ENCODE measurements around the gene GPANK1. TPM values are rescaled to one million over a fixed set of nuclear protein-coding genes. Genes with fewer than 3 reads are reported as not detected.

Gene GPANK1
- total RNA-seq = 20.0 and 22.8 TPM in 2 replicates

GRCh38 chr6:31664790-31665500 is at the start of gene GPANK1:
Gene GPANK1 (minus strand): TSS chr6:31664997. CDS start chr6:31664478, 519 bp downstream.

GRCh38 chr6:31706599-31706998 is 41.8 kb upstream of the GPANK1 start, which contains the start of gene LY6G6F:
Gene LY6G6F (plus strand): TSS chr6:31706866. CDS start chr6:31706907, 41 bp downstream.

GRCh38 chr6:31702819-31703716 is 38.3 kb upstream of the GPANK1 start, which contains the start of gene ABHD16A:
Gene ABHD16A (minus strand): TSS chr6:31703324. CDS start chr6:31703281, 43 bp downstream.

GRCh38 chr6:31680226-31681134 is 15.7 kb upstream of the GPANK1 start, which contains the start of gene LY6G5C:
Gene LY6G5C (minus strand): TSS chr6:31681067. CDS start chr6:31680373, 694 bp downstream.

GRCh38 chr6:31669676-31670075 is 4.9 kb upstream of the GPANK1 start, which contains the start of gene LY6G5B:
Gene LY6G5B (plus strand): TSS chr6:31669976. CDS start chr6:31670951, 975 bp downstream.

GRCh38 chr6:31665501-31666336 is 922 bp upstream of the GPANK1 start, which contains the start of gene CSNK2B:
Gene CSNK2B (plus strand): TSS chr6:31666080. CDS start chr6:31666832, 752 bp downstream.

GRCh38 chr6:31660381-31661261 is 4.2 kb downstream of the GPANK1 start, which contains the start of gene C6orf47:
Gene C6orf47 (minus strand): TSS chr6:31660778. CDS start chr6:31659947, 831 bp downstream.

GRCh38 chr6:31655349-31656237 is 9.2 kb downstream of the GPANK1 start, which contains the start of gene APOM:
Gene APOM (plus strand): TSS chr6:31655894. CDS start chr6:31655967, 73 bp downstream.

GRCh38 chr6:31620586-31621319 is 44.0 kb downstream of the GPANK1 start, which contains the start of gene PRRC2A:
Gene PRRC2A (plus strand): TSS chr6:31620715. CDS start chr6:31622790, 2,075 bp downstream.

GRCh38 chr6:31614684-31615578 is 49.9 kb downstream of the GPANK1 start, which contains the start of gene AIF1:
Gene AIF1 (plus strand): TSS chr6:31615234. CDS start chr6:31615330, 96 bp downstream.

Small RNA genes lying within 50 kb of the gene (small RNA-seq; reads per million reads assigned to genes)
- gene MIR4646 (ENCODE audit: low replicate concordance) (not detected), gene MIR6832 (ENCODE audit: low replicate concordance) (not detected), gene RF00019 (ENCODE audit: low replicate concordance) (not detected), gene SNORA38 (ENCODE audit: low replicate concordance) (127 reads per million, percentile 99 among the genes with 10 or more reads in this experiment), gene UQCRHP1 (ENCODE audit: low replicate concordance) (not detected)

Other genes with a start within 250 kb of the GPANK1 start
- gene MICB, start 166.9 kb downstream of the GPANK1 start, total RNA-seq = 22.5 and 49.2 TPM in 2 replicates
- gene MCCD1, start 136.0 kb downstream of the GPANK1 start, total RNA-seq = not detected in 2 replicates
- gene DDX39B, start 123.0 kb downstream of the GPANK1 start, total RNA-seq = 317 and 546 TPM in 2 replicates
- 0.43 and 1.5 TPM in 2 replicates for gene ATP6V1G2, start 118.4 kb downstream of the GPANK1 start, total RNA-seq
- 19.9 and 35.5 TPM in 2 replicates for gene NFKBIL1, start 117.4 kb downstream of the GPANK1 start, total RNA-seq
- not detected in 2 replicates for gene LTA, start 92.7 kb downstream of the GPANK1 start, total RNA-seq
- gene TNF, start 89.4 kb downstream of the GPANK1 start, total RNA-seq = under 0.01 and 0.29 TPM in 2 replicates
- gene LTB, start 82.6 kb downstream of the GPANK1 start, total RNA-seq = not detected in 2 replicates
- not detected in 2 replicates for gene LST1, start 78.7 kb downstream of the GPANK1 start, total RNA-seq
- gene NCR3, start 72.0 kb downstream of the GPANK1 start, total RNA-seq = not detected in 2 replicates
- gene AIF1, start 49.8 kb downstream of the GPANK1 start, total RNA-seq = not detected in 2 replicates
- gene PRRC2A, start 44.3 kb downstream of the GPANK1 start, total RNA-seq = 55.1 and 105 TPM in 2 replicates
- 185 and 217 TPM in 2 replicates for gene BAG6, start 12.3 kb downstream of the GPANK1 start, total RNA-seq
- 0.72 and 3.3 TPM in 2 replicates for gene APOM, start 9.1 kb downstream of the GPANK1 start, total RNA-seq
- 17.1 and 25.5 TPM in 2 replicates for gene C6orf47, start 4.2 kb downstream of the GPANK1 start, total RNA-seq
- 198 and 356 TPM in 2 replicates for gene CSNK2B, start 1.1 kb upstream of the GPANK1 start, total RNA-seq
- 5.2 and 8.3 TPM in 2 replicates for gene LY6G5B, start 5.0 kb upstream of the GPANK1 start, total RNA-seq
- gene LY6G5C, start 16.1 kb upstream of the GPANK1 start, total RNA-seq = 0.66 and 2.7 TPM in 2 replicates
- 48.6 and 51.0 TPM in 2 replicates for gene ABHD16A, start 38.3 kb upstream of the GPANK1 start, total RNA-seq
- gene LY6G6F, start 41.9 kb upstream of the GPANK1 start, total RNA-seq = not detected in 2 replicates
- gene LY6G6D, start 50.4 kb upstream of the GPANK1 start, total RNA-seq = not detected in 2 replicates
- gene LY6G6C, start 56.7 kb upstream of the GPANK1 start, total RNA-seq = not detected in 2 replicates
- gene MPIG6B, start 58.4 kb upstream of the GPANK1 start, total RNA-seq = not detected in 2 replicates
- 36.5 and 45.7 TPM in 2 replicates for gene DDAH2, start 64.3 kb upstream of the GPANK1 start, total RNA-seq
- 585 and 1,126 TPM in 2 replicates for gene CLIC1, start 71.5 kb upstream of the GPANK1 start, total RNA-seq
- gene MSH5, start 75.0 kb upstream of the GPANK1 start, total RNA-seq = 7.0 and 26.8 TPM in 2 replicates
- 0.44 and 1.1 TPM in 2 replicates for gene SAPCD1, start 97.7 kb upstream of the GPANK1 start, total RNA-seq
- 0.14 and 0.44 TPM in 2 replicates for gene VWA7, start 112.3 kb upstream of the GPANK1 start, total RNA-seq
- 51.6 and 105 TPM in 2 replicates for gene VARS1, start 130.8 kb upstream of the GPANK1 start, total RNA-seq
- 19.9 and 54.0 TPM in 2 replicates for gene LSM2, start 142.0 kb upstream of the GPANK1 start, total RNA-seq
- gene HSPA1L, start 150.3 kb upstream of the GPANK1 start, total RNA-seq = 0.72 and 0.88 TPM in 2 replicates
- gene HSPA1A, start 150.5 kb upstream of the GPANK1 start, total RNA-seq = 81.4 and 101 TPM in 2 replicates
- gene HSPA1B, start 162.7 kb upstream of the GPANK1 start, total RNA-seq = 78.3 and 86.0 TPM in 2 replicates
- gene NEU1, start 197.8 kb upstream of the GPANK1 start, total RNA-seq = 84.3 and 201 TPM in 2 replicates
- under 0.01 TPM in 1 of 2 replicates, not detected in the other for gene SLC44A4, start 214.0 kb upstream of the GPANK1 start, total RNA-seq
- gene EHMT2, start 232.7 kb upstream of the GPANK1 start, total RNA-seq = 35.0 and 51.1 TPM in 2 replicates
- 1.4 and 2.8 TPM in 2 replicates for gene ZBTB12, start 237.1 kb upstream of the GPANK1 start, total RNA-seq